ENCODE data around the gene TAGLN.
"Not testable (repeated sequence)": the region's sequence is repeated elsewhere in the genome, so short reads cannot be mapped to it uniquely, and the experiment has no call there.

DNA sequence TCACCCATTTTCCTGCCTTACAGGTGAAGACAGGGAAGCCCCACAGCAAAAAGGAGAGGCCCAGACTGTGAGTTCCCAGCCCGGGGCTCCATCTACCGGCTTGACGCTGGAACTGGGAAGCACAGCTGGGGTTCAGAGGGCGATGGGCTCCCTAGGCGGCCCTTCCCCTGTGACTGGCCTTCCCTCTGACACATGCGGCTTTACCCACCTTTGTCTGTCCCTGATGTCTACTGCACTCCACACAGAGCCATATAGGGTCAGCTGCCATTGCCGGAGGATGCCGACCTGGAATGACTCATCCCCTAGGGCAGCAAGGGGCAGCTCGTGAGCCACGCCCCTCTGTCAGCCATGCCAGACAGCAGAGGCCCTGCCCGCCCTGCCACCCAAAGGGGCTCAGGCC is 7.7 kb downstream of the TAGLN start:
- TF ChIP-seq, protein P1, sequence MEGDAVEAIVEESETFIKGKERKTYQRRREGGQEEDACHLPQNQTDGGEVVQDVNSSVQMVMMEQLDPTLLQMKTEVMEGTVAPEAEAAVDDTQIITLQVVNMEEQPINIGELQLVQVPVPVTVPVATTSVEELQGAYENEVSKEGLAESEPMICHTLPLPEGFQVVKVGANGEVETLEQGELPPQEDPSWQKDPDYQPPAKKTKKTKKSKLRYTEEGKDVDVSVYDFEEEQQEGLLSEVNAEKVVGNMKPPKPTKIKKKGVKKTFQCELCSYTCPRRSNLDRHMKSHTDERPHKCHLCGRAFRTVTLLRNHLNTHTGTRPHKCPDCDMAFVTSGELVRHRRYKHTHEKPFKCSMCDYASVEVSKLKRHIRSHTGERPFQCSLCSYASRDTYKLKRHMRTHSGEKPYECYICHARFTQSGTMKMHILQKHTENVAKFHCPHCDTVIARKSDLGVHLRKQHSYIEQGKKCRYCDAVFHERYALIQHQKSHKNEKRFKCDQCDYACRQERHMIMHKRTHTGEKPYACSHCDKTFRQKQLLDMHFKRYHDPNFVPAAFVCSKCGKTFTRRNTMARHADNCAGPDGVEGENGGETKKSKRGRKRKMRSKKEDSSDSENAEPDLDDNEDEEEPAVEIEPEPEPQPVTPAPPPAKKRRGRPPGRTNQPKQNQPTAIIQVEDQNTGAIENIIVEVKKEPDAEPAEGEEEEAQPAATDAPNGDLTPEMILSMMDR (IDR thresholded peaks at IDR 0.05), result not testable (repeated sequence)
- not testable (repeated sequence) for TF ChIP-seq POLR2A (IDR thresholded peaks at IDR 0.05)

Measured in testis (tissue), 2 donors.